ENCODE measurements around the gene NRSN2. TPM values are rescaled to one million over a fixed set of nuclear protein-coding genes. Genes with fewer than 3 reads are reported as not detected.
"Not testable (repeated sequence)": the region's sequence is repeated elsewhere in the genome, so short reads cannot be mapped to it uniquely, and the experiment has no call there.

Gene NRSN2
- total RNA-seq, 1 donor from 2014 or later: 5.1 TPM

GRCh38 chr20:328027-328974 lies 18.6 kb upstream of the NRSN2 start:
- H3K4me3 Mint-ChIP-seq: peak overlapping the region; percentile 76
- peak overlapping the region; percentile 74 for H3K27ac Mint-ChIP-seq
- intact Hi-C loops (cut with micrococcal nuclease): no loop called here
- peaks cover 34% of the 10 kb centered on the region for H3K4me1 Mint-ChIP-seq (ENCODE audit: low read depth)
- DNase-seq (ENCODE audit: low spot score): no peak
- peaks cover 2% of the 10 kb centered on the region for H3K36me3 Mint-ChIP-seq (ENCODE audit: low read depth)
- H3K9me3 Mint-ChIP-seq: no peaks in the 10 kb centered on the region
- peaks cover 8% of the 10 kb centered on the region for H3K27me3 Mint-ChIP-seq (ENCODE audit: insufficient read depth)

- peak overlapping the region; percentile 76 for H3K4me3 Mint-ChIP-seq
- H3K27ac Mint-ChIP-seq: no peak overlapping the region
- peaks cover 3% of the 10 kb centered on the region for H3K27me3 Mint-ChIP-seq (ENCODE audit: insufficient read depth)
- DNase-seq (ENCODE audit: low spot score): no peak
- peaks cover 2% of the 10 kb centered on the region for H3K36me3 Mint-ChIP-seq (ENCODE audit: low read depth)
- intact Hi-C loops (cut with micrococcal nuclease): no loop called here
- peaks cover 27% of the 10 kb centered on the region for H3K4me1 Mint-ChIP-seq (ENCODE audit: low read depth)
- H3K9me3 Mint-ChIP-seq: no peaks in the 10 kb centered on the region
Observed at GRCh38 chr20:328975-329695, 17.8 kb upstream of the NRSN2 start.

- DNase-seq (ENCODE audit: low spot score): no peak
- intact Hi-C loops (cut with micrococcal nuclease): loop anchor here (1.0 kb wide), 4 partner anchors 18 to 121 kb away; partner anchors contain the start of gene ZCCHC3
- Mint-ChIP-seq H3K27me3 (ENCODE audit: insufficient read depth) (peaks cover 3% of the 10 kb centered on the region), H3K4me3 (no peak overlapping the region), H3K27ac (no peak overlapping the region), H3K4me1 (ENCODE audit: low read depth) (peaks cover 20% of the 10 kb centered on the region), H3K9me3 (no peaks in the 10 kb centered on the region), H3K36me3 (ENCODE audit: low read depth) (peaks cover 2% of the 10 kb centered on the region)
Observed at GRCh38 chr20:329851-330232, 17.1 kb upstream of the NRSN2 start.

- Mint-ChIP-seq H3K27ac (no peak overlapping the region), H3K4me1 (ENCODE audit: low read depth) (peaks cover 18% of the 10 kb centered on the region)
- intact Hi-C loops (cut with micrococcal nuclease): loop anchor here (1.0 kb wide), 4 partner anchors 18 to 121 kb away; partner anchors contain the start of gene ZCCHC3
Observed at GRCh38 chr20:330233-331149, 16.4 kb upstream of the NRSN2 start.

GRCh38 chr20:334578-334977 lies 12.3 kb upstream of the NRSN2 start:
- peaks cover 9% of the 10 kb centered on the region for H3K4me1 Mint-ChIP-seq (ENCODE audit: low read depth)
- H3K27ac Mint-ChIP-seq: no peak overlapping the region
- no peaks in the 10 kb centered on the region for H3K36me3 Mint-ChIP-seq (ENCODE audit: low read depth)
- H3K4me3 Mint-ChIP-seq: no peak overlapping the region
- intact Hi-C loops (cut with micrococcal nuclease): no loop called here
- H3K27me3 Mint-ChIP-seq (ENCODE audit: insufficient read depth): peaks cover 3% of the 10 kb centered on the region
- no peaks in the 10 kb centered on the region for H3K9me3 Mint-ChIP-seq
- no peak for DNase-seq (ENCODE audit: low spot score)

More at GRCh38 chr20:330233-331149, 16.4 kb upstream of the NRSN2 start:
- H3K9me3 Mint-ChIP-seq: no peaks in the 10 kb centered on the region
- H3K27me3 Mint-ChIP-seq (ENCODE audit: insufficient read depth): peaks cover 3% of the 10 kb centered on the region
- peaks cover 2% of the 10 kb centered on the region for H3K36me3 Mint-ChIP-seq (ENCODE audit: low read depth)
- peak; percentile 44 for DNase-seq (ENCODE audit: low spot score)
- no peak overlapping the region for H3K4me3 Mint-ChIP-seq

- intact Hi-C loops (cut with micrococcal nuclease); H3K4me1 Mint-ChIP-seq (ENCODE audit: low read depth); H3K9me3 Mint-ChIP-seq; H3K36me3 Mint-ChIP-seq (ENCODE audit: low read depth); DNase-seq (ENCODE audit: low spot score); H3K27ac Mint-ChIP-seq; H3K4me3 Mint-ChIP-seq; H3K27me3 Mint-ChIP-seq (ENCODE audit: insufficient read depth): not testable (repeated sequence)
Observed at GRCh38 chr20:336040-336439, 10.9 kb upstream of the NRSN2 start.

GRCh38 chr20:341682-342081 lies 5.2 kb upstream of the NRSN2 start:
- no peak for DNase-seq (ENCODE audit: low spot score)
- intact Hi-C loops (cut with micrococcal nuclease): no loop called here
- Mint-ChIP-seq H3K27ac (no peak overlapping the region), H3K9me3 (peaks cover 8% of the 10 kb centered on the region), H3K27me3 (ENCODE audit: insufficient read depth) (peaks cover 8% of the 10 kb centered on the region), H3K4me3 (no peak overlapping the region), H3K4me1 (ENCODE audit: low read depth) (peaks cover 7% of the 10 kb centered on the region), H3K36me3 (ENCODE audit: low read depth) (peaks cover 4% of the 10 kb centered on the region)

- no peak for DNase-seq (ENCODE audit: low spot score)
- H3K27me3 Mint-ChIP-seq (ENCODE audit: insufficient read depth): peaks cover 8% of the 10 kb centered on the region
- intact Hi-C loops (cut with micrococcal nuclease): no loop called here
- H3K4me3 Mint-ChIP-seq: no peak overlapping the region
- H3K36me3 Mint-ChIP-seq (ENCODE audit: low read depth): peaks cover 4% of the 10 kb centered on the region
- H3K27ac Mint-ChIP-seq: no peak overlapping the region
- H3K9me3 Mint-ChIP-seq: peaks cover 8% of the 10 kb centered on the region
- peaks cover 8% of the 10 kb centered on the region for H3K4me1 Mint-ChIP-seq (ENCODE audit: low read depth)
Observed at GRCh38 chr20:343107-343506, 3.8 kb upstream of the NRSN2 start.

GRCh38 chr20:346033-346639 lies 775 bp upstream of the NRSN2 start:
- peak overlapping the region; percentile 83 for H3K4me3 Mint-ChIP-seq
- intact Hi-C loops (cut with micrococcal nuclease): loop anchor here (2.0 kb wide), 1 partner anchor 197 kb away; the partner anchor contains the start of gene CSNK2A1
- peaks cover 4% of the 10 kb centered on the region for H3K27me3 Mint-ChIP-seq (ENCODE audit: insufficient read depth)
- H3K9me3 Mint-ChIP-seq: peaks cover 8% of the 10 kb centered on the region
- H3K36me3 Mint-ChIP-seq (ENCODE audit: low read depth): peaks cover 4% of the 10 kb centered on the region
- no peak for DNase-seq (ENCODE audit: low spot score)
- H3K27ac Mint-ChIP-seq: peak overlapping the region; percentile 43
- peaks cover 14% of the 10 kb centered on the region for H3K4me1 Mint-ChIP-seq (ENCODE audit: low read depth)

GRCh38 chr20:347317-347639 lies 367 bp downstream of the NRSN2 start:
- intact Hi-C loops (cut with micrococcal nuclease): loop anchor here (2.0 kb wide), 1 partner anchor 196 kb away; the partner anchor contains the start of gene CSNK2A1
- H3K36me3 Mint-ChIP-seq (ENCODE audit: low read depth): peaks cover 2% of the 10 kb centered on the region
- H3K4me1 Mint-ChIP-seq (ENCODE audit: low read depth): peaks cover 25% of the 10 kb centered on the region
- no peak for DNase-seq (ENCODE audit: low spot score)
- peaks cover under 1% of the 10 kb centered on the region for H3K9me3 Mint-ChIP-seq
- no peak overlapping the region for H3K27ac Mint-ChIP-seq
- H3K27me3 Mint-ChIP-seq (ENCODE audit: insufficient read depth): peaks cover 4% of the 10 kb centered on the region
- H3K4me3 Mint-ChIP-seq: peak overlapping the region; percentile 92

GRCh38 chr20:347640-348484 lies 951 bp downstream of the NRSN2 start:
- peak overlapping the region; percentile 92 for H3K4me3 Mint-ChIP-seq
- peaks cover 25% of the 10 kb centered on the region for H3K4me1 Mint-ChIP-seq (ENCODE audit: low read depth)
- intact Hi-C loops (cut with micrococcal nuclease): loop anchor here (1.0 to 2.0 kb wide), 2 partner anchors 18 to 195 kb away; partner anchors contain the start of gene CSNK2A1
- H3K9me3 Mint-ChIP-seq: no peaks in the 10 kb centered on the region
- peaks cover 2% of the 10 kb centered on the region for H3K36me3 Mint-ChIP-seq (ENCODE audit: low read depth)
- DNase-seq (ENCODE audit: low spot score): peak; percentile 56
- H3K27me3 Mint-ChIP-seq (ENCODE audit: insufficient read depth): peaks cover 4% of the 10 kb centered on the region
- H3K27ac Mint-ChIP-seq: peak overlapping the region; percentile 79

All from activated T-helper 1 cell treated with anti-CD3 and anti-CD28 coated beads, Interleukin-12 subunit alpha, Interleukin-12 subunit beta, Interleukin-2, Interleukin-4 antibody, amounts not matched to agents 30 ng/mL and 10 ng/mL and 1 ng/mL, durations not matched to agents 14 hours and 24 hours and 36 hours (primary cell).